ENCODE data around the gene TMEM259. TPM values are rescaled to one million over a fixed set of nuclear protein-coding genes. Genes with fewer than 3 reads are reported as not detected.

Gene TMEM259
- total and polyA plus RNA-seq, 9 of the 15 experiments (the other 6 are each of a cell fraction or from before 2014, with no cell fraction given): 0.52 to 231 (median 63.6) TPM

- TF ChIP-seq REST (IDR thresholded peaks at IDR 0.05; ENCODE audit: borderline replicate concordance): no peak
- no peak for TF ChIP-seq REST (CRISPR knock-in tag; IDR thresholded peaks at IDR 0.05; ENCODE audit: low read depth)
- no peak for TF ChIP-seq FOXK1 (CRISPR knock-in tag; IDR thresholded peaks at IDR 0.05; ENCODE audit: borderline replicate concordance)
- no peak for TF ChIP-seq RHOXF2B (CRISPR knock-in tag; conservative IDR thresholded peaks at IDR 0.05)
- no peak for TF ChIP-seq ZNF398 (CRISPR knock-in tag; IDR thresholded peaks at IDR 0.05)
- TF ChIP-seq NELFE (IDR thresholded peaks at IDR 0.05; ENCODE audit: insufficient read depth, insufficient read length): no peak
- no peak for TF ChIP-seq SLC30A9 (CRISPR knock-in tag; IDR thresholded peaks at IDR 0.05)
These were observed 28.3 kb downstream of the TMEM259 start (continued) for GRCh38 chr19:992670-993055.
